GDM1 (cell line): ENCODE data around the gene SGCB.
"Not testable (repeated sequence)": the region's sequence is repeated elsewhere in the genome, so short reads cannot be mapped to it uniquely, and the experiment has no call there.

Experiments used
- DNase-seq: peaks from one replicate; lab custom pipeline; 2025; lab: John Stamatoyannopoulos, UW

The SGCB gene

GRCh38 chr4:52038103-52038912, at the start of gene SGCB:
SGCB (minus strand) TSS chr4:52038299; CDS start chr4:52038259, 40 bp downstream.
- no peak for DNase-seq

GRCh38 chr4:52086425-52086824, 48.3 kb upstream of the SGCB start:
- not testable (repeated sequence) for DNase-seq

- DNase-seq = no peak
These were observed 43.1 kb upstream of the SGCB start for GRCh38 chr4:52081216-52081615.

- DNase-seq = no peak
These were observed 41.6 kb upstream of the SGCB start for GRCh38 chr4:52079659-52080058.

- no peak for DNase-seq
These were observed 38.6 kb upstream of the SGCB start for GRCh38 chr4:52076731-52077130.

- DNase-seq = no peak
These were observed 33.9 kb upstream of the SGCB start for GRCh38 chr4:52071791-52072546.

GRCh38 chr4:52069571-52069970, 31.5 kb upstream of the SGCB start:
- no peak for DNase-seq

GRCh38 chr4:52059372-52059771, 21.3 kb upstream of the SGCB start:
- DNase-seq = no peak

GRCh38 chr4:52058275-52058674, 20.2 kb upstream of the SGCB start:
- no peak for DNase-seq

- DNase-seq = no peak
These were observed 19.1 kb upstream of the SGCB start for GRCh38 chr4:52057196-52057595.

GRCh38 chr4:52054254-52054653, 16.2 kb upstream of the SGCB start:
- no peak for DNase-seq

GRCh38 chr4:52052475-52052780, 14.3 kb upstream of the SGCB start:
- DNase-seq = no peak

GRCh38 chr4:52051615-52052474, 13.7 kb upstream of the SGCB start:
- DNase-seq = no peak

GRCh38 chr4:52051213-52051614, 13.1 kb upstream of the SGCB start, which contains the start of gene SPATA18:
SPATA18 (plus strand) TSS chr4:52051304; CDS start chr4:52051705, 401 bp downstream.
- no peak for DNase-seq

- DNase-seq = no peak
These were observed 11.2 kb upstream of the SGCB start for GRCh38 chr4:52049266-52049665.

GRCh38 chr4:52045028-52045427, 6.9 kb upstream of the SGCB start:
- no peak for DNase-seq

- DNase-seq = no peak
These were observed 403 bp downstream of the SGCB start for GRCh38 chr4:52037689-52038102.

GRCh38 chr4:52036886-52037530, 1.1 kb downstream of the SGCB start:
- no peak for DNase-seq

- no peak for DNase-seq
These were observed 2.9 kb downstream of the SGCB start for GRCh38 chr4:52035190-52035589.

- no peak for DNase-seq
These were observed 6.1 kb downstream of the SGCB start for GRCh38 chr4:52032005-52032404.

GRCh38 chr4:52028970-52029369, 9.1 kb downstream of the SGCB start:
- DNase-seq = no peak
